SHP77 (cell line): ENCODE data around the gene NPEPL1.
"Not testable (repeated sequence)": the region's sequence is repeated elsewhere in the genome, so short reads cannot be mapped to it uniquely, and the experiment has no call there.

Source experiments
- DNase-seq, 2 experiments: peaks; one replicate each; lab custom pipeline; 2025; lab: John Stamatoyannopoulos, UW

Gene NPEPL1

DNA sequence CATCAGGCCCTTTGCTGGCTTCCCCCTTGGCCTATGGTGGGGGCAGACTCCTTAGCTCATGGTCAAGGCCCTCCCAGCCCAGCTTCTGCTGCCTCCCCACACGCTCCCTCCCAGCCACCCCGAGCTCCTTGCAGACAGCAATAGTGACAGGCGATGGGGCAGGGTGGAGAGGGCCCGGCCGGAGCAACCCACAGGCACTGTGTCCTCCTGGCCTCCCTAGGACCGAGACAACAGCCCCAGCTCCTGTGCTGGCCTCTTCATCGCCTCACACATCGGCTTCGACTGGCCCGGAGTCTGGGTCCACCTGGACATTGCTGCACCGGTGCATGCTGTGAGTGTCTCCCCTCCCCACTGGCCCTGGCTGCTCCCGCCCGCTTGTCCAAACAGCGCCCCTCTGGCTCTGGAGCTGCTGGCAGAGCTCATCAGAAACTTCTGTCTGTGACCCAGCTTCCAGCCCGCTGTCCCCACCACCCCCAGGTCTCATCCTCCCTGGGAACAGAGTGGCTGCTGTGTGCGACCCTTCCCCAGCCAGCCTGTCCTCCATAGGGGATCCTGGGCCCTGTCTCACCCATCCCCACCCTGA, 21.8 kb downstream of the NPEPL1 start:
- DNase-seq: no peak

DNA sequence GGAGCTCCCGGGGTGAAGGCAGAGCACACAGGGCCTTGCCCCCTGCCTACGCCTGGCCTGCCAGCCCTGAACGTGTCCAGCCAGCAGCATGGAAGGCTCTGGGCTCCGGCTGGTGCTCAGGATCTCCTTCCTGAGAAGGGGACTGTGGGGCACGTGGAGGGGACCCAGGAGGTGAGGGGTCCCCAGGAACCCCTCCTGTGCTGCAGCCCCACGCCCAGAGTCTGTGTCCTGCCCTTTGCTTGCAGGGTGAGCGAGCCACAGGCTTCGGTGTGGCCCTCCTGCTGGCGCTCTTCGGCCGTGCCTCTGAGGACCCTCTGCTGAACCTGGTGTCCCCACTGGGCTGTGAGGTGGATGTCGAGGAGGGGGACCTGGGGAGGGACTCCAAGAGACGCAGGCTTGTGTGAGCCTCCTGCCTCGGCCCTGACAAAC, 22.3 kb downstream of the NPEPL1 start:
- no peak for DNase-seq

DNA sequence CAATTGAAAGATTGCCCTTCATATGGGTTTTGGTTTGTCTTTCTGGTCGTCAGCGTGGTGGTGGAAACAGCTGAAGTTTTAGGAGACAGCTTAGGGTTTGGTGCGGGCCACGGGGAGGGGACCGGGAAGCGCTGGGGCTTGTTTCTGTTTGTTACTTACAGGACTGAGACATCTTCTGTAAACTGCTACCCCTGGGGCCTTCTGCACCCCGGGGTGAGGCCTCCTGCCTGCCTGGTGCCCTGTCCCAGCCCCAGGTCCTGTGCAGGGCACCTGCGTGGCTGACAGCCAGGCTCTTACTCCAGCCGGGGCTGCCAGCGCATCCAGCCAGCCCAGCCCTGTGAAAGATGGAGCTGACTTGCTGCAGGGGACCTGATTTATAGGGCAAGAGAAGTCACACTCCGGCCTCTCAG, 22.8 kb downstream of the NPEPL1 start:
- no peak for DNase-seq

DNA sequence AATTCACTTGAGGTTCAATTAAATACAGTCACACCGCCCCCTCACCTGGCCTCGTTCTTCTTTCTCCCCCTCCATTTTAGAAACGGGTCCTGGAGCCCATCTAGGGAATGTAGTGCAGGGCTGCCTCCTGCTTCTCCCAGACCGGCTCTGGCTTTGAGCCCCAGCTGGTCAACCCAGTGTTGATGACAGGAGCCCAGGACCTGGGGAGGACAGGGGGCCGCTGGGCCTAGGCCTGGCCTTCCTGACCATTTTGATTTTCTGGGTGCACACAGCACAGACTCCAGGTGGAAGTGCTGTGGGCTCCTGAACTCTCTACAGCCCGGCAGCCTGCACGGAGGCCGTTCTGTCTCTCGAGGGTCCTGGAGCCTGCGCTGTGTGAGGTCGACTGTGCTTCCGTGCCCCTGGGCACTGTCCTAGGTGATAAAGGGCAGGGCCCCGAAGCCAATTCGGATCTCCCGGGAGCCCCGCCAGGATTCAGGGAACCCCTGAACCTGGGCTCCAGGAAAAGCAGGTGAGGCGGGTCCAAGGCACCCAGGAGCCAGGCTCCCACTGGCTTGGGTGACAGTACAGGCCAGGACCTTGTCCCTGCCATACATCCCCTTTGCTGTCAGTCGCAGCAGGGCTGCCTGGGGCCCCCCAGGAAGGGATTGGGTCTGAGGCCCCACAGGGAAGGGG, 23.3 kb downstream of the NPEPL1 start:
- no peak for DNase-seq

DNA sequence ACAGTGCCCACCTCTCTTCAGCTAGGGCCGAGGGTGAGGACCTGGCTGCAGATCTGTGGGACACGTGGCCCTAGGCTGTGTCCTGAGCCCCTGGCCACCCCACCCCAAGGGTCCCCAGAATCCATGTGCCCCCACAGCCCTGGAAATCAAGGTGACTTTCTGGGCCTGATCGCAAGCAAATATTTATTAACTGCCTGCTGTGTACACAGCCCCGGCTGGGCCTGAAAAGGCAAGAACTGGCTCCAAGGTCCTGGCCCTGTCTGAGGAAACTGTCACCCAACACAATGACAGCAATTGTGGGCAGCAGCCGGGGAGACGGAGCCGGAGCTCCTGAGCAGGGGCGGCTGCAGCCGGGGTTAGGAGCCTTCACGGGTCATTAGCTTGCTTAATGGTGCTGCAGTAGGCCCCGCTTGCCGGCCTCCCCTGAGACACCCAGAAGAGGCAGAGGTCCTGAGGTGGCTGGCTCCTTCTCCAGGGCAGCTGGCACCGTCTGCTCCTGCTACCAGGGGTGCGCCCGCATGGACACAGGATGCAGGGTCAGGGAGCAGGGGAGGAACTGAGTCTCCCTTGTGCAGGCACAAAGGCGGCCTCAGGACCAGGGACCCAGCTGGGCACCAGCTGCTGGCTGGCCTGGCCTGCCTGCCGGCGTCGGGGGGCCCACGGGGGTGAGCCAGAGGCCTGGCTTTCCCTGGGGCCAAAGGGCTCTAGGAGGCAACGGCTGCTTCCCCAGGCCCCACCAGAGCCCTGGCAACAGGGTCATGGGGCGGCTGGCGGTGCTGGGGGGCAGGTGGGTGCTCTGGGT, 24.1 kb downstream of the NPEPL1 start:
- no peak for DNase-seq

DNA sequence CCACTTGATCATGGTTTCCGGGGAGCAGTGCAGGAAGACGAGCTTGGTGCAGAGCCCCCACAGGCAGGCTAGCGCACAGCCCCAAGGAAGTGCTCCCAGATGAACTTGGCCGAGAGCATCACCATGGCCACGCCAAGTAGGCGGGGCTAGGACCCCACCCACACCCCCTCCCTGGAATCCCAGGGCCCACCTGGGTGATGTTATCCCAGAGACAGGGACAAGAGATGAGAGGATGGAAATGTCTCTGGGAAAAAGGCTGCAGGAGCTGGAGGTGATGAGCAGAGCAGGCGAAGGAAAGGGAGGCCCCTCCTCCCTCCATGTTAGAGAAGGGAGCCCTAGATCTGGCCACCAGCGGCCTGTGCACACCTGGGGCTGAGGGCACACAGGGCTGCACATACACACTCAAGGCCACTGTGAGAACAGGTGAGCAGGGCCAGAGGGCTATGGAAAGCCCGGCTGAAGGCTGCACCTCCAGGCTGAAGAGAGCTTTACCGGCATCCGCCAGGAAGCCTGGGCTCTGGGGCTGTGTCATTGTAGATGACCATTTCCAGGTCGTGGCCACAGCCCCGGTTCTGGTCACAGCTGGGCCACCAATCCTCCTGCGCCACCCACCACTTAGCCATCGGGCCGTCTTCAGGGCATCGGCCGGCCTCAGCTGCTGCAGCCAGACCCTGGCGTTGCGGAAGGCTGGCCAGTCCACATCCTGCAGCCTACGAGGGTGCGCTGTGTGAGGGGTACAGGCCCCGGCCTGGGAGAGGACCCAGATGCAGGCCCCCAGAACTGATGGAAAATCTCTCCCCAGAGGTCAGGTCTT, 24.9 kb downstream of the NPEPL1 start:
- DNase-seq: no peak

DNA sequence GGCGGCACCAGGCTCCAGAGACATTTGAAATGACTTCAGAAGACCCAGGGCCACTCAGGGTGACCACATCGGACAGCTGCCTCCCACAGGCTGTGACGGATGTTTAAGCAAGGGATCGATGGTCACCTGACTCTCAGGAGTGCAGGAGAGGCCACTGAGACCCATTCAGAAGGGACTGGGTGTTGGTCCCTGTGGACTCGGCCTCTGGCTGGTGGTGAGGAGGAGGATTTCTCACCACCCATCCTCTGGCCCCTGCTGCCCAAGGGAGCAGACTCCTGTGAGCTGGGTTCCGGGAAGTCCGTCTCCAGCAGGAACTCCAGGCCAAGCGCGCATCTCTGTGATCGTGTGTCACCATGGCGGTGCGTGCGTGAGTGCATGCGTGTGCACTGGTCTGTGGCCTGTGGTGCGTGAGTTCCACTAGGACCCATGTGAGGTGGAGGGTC, 25.5 kb downstream of the NPEPL1 start:
- DNase-seq: no peak

DNA sequence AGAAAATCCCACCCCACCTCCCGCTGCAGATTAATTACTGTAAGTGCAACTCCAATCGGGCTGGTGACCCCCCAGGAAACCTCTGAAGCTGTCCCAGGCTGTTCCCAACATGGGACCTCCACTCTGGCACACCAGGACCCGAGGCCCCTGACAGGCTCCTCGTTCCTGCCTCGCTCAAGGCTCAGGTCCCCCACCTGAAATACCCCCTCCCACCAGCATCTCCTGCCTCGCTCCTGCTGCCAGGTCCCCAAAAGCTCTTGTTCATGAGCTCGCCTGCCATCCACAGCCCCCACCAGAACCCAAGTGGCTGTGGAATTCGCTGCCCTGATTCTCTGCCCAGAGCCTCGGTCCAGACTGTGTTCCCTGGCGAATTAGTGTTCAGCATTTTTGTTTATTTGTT, 26.1 kb downstream of the NPEPL1 start:
- no peak for DNase-seq

DNA sequence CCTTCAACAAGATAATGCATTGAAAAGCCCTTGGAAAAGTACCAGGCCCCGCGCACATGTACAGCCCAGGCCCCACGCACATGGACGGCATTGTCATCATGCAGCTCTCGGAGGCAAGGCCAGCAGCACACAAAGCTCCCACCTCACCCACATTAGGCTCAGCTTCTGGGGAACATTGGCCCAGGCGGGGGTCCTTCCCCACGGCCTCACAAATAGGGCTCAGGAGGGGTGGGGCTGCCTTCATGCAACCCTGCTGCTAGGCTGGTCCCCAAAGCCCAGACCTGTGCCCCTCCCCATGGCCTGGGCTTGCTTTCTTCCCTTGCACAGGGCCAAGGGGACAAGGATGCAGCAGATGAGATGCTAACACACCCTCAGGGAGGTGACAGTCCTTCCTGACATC, 26.7 kb downstream of the NPEPL1 start:
- no peak for DNase-seq

DNA sequence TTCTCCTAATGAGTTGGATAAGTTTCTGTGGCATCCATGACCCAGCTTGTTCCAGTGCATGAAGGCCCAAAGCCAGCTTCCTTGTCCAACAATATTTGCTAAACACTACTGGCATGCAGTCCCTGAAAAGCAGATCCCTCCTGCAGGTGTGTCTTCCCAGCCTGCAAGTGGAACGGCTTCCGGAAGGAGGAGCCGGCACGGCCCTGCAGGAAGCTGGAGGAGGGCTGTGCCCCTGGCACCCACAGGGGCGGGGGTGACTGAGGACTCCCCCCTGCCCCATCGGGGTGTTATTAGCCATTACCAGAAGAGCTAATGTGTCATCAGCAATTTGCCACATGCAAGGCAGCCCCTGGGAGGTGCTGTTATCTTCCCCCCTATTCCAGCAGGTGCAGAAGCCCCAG, 27.4 kb downstream of the NPEPL1 start:
- no peak for DNase-seq

DNA sequence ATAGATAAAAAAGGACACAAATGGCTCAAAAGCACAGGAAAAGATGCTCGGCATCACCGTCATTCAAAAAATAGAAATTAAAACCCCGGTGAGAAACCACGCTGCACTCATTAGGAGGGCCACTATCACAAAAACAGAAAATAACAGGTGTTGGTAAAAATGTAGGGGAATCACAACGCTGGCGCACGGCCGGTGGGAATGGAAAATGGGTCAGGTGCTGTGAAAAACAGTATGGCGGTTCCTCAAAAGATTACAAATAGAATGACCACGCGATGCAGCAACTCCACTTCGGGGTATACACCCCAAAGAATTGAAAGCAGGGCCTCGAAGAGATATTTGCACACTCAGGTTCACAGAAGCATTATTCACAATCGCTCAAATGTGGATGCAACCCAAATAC, 28.3 kb downstream of the NPEPL1 start:
- no peak for DNase-seq

DNA sequence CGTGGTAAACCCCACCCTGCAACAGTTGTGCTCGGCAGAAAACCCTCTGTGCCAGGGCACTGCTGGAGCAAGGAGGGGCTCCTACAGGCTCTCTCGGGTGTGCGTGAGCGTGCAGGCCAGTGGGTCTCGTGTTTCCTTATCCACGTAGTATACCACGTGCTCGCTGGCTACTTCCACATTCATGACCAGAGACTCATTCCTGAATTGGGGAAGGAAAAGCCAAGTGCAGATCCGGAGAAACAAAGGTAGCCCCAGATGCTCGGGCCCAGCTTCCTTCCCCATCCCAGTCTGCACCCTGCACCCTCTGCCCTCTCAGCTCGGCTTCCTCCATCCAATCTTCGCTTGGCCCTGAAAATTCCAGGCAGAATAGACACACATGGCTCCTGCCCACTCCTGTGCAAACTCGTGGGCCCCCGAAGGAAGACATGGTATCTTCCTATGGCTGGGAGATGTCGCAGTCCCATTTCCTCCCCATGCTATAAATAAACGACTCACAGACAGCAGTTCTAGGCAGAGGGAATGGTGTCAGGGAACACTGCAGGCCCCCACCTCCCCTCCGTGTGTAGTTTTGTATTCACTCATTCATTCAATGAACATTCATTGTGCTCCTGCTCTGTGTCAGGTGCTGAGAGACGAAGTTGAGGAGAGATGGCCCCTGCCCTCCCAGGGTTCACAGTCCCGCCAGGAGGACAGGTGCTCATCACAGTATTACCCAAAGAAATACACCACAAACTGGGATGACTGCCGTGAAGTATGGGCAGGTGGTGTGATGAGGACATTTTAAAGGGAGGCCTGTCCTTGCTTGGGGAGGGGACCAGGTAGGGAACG, 29.6 kb downstream of the NPEPL1 start:
- no peak for DNase-seq

DNA sequence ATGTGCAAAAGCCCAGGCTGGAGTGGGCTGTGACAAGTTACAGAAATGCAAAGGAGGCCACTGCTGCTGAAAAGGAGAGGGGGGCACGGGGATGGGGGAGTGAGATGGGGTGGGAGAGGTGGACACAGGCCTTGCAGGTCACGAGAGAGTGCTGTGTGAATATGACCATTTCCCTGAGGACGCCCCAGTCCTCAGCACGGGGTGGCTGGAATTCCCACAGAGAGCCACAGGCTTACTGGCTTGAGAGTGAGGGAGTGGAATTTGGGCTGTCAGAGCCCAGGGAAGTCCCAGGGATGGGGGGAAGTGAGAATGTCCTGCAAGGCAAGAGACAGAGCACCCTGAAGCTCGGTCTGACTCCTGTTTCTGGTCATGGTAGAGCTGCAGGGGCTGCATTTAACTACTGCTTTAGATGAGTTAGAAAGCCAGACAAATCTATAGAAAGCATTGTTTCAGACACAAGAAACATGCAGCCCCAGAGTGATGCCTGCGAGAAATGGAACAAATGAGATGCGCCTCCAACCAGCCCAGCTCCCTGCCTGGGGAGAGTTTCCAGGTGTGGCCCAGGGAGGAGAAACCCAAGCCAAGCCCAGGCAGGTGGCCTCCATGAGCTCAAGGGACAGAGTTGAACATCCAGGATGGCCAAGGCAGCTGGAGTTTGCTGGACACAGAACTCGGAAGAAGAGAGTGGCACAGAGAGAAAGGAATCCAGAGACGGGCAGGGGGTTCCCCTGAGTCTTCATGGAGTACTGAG, 30.5 kb downstream of the NPEPL1 start:
- no peak for DNase-seq

DNA sequence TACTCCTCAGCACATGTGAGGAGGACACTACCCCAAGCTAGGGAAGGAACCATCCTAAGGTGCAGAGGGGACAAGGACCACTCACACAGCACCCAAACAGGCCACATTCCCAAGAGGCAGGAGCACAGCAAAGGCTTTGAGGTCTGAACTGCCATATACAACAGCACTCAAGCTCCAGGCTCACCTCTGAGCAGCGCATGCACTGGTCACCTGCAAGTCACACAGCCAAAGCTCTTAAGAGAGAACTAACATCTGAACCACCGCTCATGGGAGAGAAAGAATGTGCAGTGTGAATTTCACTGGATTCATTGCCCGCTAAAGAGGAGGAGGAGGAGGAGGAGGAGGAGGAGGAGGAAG, 31.0 kb downstream of the NPEPL1 start:
- DNase-seq: no peak

DNA sequence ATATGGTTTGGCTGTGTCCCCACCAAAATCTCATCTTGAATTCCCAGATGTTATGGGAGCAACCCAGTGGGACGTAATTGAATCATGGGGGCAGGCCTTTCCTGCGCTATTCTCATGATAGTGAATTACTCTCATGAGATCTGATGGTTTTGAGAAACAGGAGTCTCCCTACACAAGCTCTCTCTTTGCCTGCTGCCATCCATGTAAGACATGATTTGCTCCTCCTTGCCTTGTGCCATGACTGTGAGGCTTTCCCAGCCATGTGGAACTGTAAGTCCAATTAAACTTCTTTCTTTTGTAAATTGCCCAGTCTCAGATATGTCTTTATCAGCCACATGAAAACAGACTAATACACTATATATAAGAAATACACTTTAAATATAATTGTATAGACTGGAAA, 33.6 kb downstream of the NPEPL1 start:
- DNase-seq: not testable (repeated sequence)

DNA sequence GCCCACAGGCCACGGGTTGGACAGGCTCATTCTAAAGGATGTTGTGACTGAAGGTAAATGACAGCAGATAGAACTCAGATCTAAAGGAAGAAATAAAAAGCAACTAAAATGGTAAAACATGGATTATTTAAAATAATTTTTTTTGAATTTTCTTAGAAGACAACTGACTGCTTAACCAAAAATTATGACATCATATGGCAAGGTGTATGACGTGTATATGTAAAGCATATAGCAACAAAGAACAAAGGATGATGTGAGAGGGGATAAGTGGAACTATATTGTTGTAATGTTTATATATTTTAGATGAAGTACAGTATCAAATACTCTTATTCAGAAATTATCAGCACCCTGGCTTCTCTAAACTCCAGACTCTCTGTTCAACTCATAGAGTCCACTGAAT, 38.6 kb downstream of the NPEPL1 start:
- DNase-seq: no peak

DNA sequence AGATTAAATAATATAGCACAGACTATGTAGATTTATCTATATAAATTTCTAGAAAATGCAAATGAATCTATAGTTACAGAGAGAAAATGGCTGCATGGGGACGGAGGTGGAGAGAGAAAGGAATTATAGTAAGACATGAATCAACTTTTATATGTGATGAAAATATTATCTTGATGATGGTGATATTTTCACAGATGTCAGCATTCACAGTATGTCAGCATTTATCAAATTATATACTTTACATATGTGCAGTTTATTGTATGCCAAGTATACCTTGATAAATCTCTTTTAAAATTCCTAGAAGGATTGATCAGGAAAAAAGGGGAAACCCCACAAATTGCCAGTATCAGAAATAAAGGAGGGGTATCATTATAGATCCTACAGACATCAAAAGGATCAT, 44.6 kb downstream of the NPEPL1 start:
- DNase-seq: no peak

DNA sequence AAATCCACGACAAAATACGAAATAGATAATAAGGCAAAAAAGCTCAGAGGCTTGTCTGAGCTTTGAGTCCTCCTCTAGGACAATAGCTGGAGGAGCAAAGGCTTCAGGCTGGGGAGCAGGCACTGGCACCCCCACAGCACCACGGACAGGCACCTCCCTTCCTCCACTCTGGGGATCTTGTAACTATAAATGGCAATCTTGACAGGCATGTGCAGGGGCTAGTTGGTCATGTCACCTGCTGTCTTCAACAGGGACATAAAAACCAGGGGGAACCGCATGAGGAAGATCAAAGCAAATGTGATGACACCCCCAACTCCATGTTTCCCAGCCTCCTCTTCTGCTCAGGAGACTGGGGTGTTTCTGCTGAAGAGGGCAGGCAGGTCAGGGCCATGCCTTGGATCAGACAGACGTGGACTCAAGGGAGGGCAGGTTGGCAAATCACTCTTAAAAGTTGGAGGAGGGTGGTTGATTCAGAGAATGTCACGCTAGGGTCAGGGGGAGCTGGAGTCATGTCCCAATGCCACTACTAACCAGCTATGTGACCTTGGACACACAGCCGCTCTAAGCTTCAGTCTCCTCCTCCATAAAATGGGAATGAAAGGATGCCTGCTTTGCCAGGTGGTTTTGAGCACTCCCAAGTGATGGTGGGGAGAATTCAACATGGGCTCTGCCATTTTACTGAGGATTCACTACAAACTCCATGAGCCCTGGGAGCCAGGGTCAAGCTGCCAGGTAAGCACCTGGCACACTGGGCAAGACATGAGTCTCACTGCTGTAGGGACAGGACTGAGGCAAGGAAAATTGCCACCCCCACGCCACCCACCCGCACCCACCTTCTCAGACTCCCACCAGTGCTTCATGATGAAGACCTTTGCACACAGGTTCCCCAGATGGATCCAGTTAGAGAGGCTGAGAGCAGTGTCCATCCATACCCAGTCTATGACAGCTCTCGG, 48.0 kb downstream of the NPEPL1 start:
- no peak for DNase-seq

DNA sequence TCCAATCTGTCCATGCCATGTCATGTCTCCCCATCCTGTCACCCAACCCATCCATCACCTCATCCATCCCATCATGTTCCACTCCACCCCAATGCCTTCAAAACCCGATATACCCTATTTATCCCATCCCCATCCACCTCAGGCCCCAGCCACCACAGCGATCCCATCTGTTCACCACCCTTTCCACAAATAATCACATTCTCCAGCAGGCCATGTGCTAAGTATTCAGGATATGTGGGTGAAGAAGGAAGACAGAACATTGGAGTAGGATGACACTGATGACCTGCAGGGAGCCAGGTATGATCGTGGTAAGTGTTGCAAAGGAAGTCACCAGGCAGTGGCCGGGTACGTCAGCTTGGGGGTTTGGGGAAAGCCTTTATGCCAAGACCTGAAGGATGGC, 48.8 kb downstream of the NPEPL1 start:
- DNase-seq: no peak
